HEK293 (cell line): ENCODE data around the gene IL1R1.

Experiments
- CTCF ChIA-PET: fragments of 350-600 bp; formaldehyde crosslinking; extraction: SDS; loops from one replicate; lab custom pipeline; 2021; ENCODE audit warnings: antibody characterized with exemption; lab: Yijun Ruan, JAX
- POLR2A ChIA-PET: fragments of 300-600 bp; formaldehyde crosslinking; extraction: SDS; loops from one replicate; lab custom pipeline; 2020; ENCODE audit warnings: antibody characterized with exemption, inconsistent platforms; lab: Yijun Ruan, JAX
- H3K27ac ChIP-seq: fragments of 200-500 bp; sonication (Bioruptor generic); 2 replicates; pipeline ENCODE4 v1.5.1; 2014; ENCODE audit warnings: low read depth, low read length, control low read depth, inconsistent platforms; ENCODE audit errors: extremely low read depth
- H3K36me3 ChIP-seq, 2 experiments: fragments of 200-500 bp in 1 of 2; sonication (Bioruptor generic) in 1 of 2; 1 replicate in 1 of 2; 2 replicates in 1 of 2; pipeline ENCODE4 v1.5.1; 2014 to 2017; ENCODE audit warnings: inconsistent platforms in 2 of 2, low read length in 2 of 2; ENCODE audit not compliant: control insufficient read depth in 2 of 2, insufficient read depth in 1 of 2
- H3K4me1 ChIP-seq: fragments of 200-500 bp; sonication (Bioruptor generic); 2 replicates; pipeline ENCODE4 v1.5.1; 2014; ENCODE audit warnings: mild to moderate bottlenecking, low read length, inconsistent platforms; ENCODE audit not compliant: control insufficient read depth, insufficient read depth
- H3K4me3 ChIP-seq: 2 replicates; pipeline ENCODE4 v1.5.1; 2011; ENCODE audit warnings: low read depth, mild to moderate bottlenecking, control low read depth, low read length, moderate library complexity
- H3K9me3 ChIP-seq: fragments of 200-500 bp; sonication (Bioruptor generic); 2 replicates; pipeline ENCODE4 v1.5.1; 2014; ENCODE audit warnings: low read depth, low read length, inconsistent platforms; ENCODE audit not compliant: control insufficient read depth, insufficient read depth
- BCL11A ChIP-seq: fragments of 450-650 bp; formaldehyde crosslinking; IDR thresholded peaks from 2 replicates; pipeline ENCODE4 v1.5.1; 2016; ENCODE audit warnings: low read depth, missing biosample characterization, missing genetic modification characterization
- HOXA7 ChIP-seq: sonication (generic); formaldehyde crosslinking; IDR thresholded peaks from 2 replicates; pipeline ENCODE4 v1.8.1; 2022; ENCODE audit warnings: missing genetic modification reagents, borderline replicate concordance
- OVOL3 ChIP-seq: fragments of 450-650 bp; formaldehyde crosslinking; IDR thresholded peaks from 2 replicates; pipeline ENCODE4 v1.5.1; 2016; ENCODE audit warnings: missing biosample characterization, missing genetic modification characterization
- SALL2 ChIP-seq: fragments of 450-650 bp; formaldehyde crosslinking; IDR thresholded peaks from 2 replicates; pipeline ENCODE4 v1.5.0; 2017; ENCODE audit warnings: missing biosample characterization, mild to moderate bottlenecking, missing genetic modification characterization, borderline replicate concordance
- SP7 ChIP-seq: fragments of 450-650 bp; formaldehyde crosslinking; IDR thresholded peaks from 2 replicates; pipeline ENCODE4 v1.5.1; 2016; ENCODE audit warnings: missing biosample characterization, missing genetic modification characterization
- WT1 ChIP-seq: fragments of 450-650 bp; formaldehyde crosslinking; IDR thresholded peaks from 2 replicates; pipeline ENCODE4 v1.5.1; 2016; ENCODE audit warnings: missing biosample characterization, missing genetic modification characterization
- ZEB2 ChIP-seq: fragments of 450-650 bp; formaldehyde crosslinking; IDR thresholded peaks from 2 replicates; pipeline ENCODE4 v1.5.1; 2016; ENCODE audit warnings: missing biosample characterization, missing genetic modification characterization
- ZNF10 ChIP-seq: fragments of 450-650 bp; formaldehyde crosslinking; IDR thresholded peaks from 2 replicates; pipeline ENCODE4 v1.5.1; 2017; ENCODE audit warnings: missing biosample characterization, missing genetic modification characterization
- ZNF132 ChIP-seq: fragments of 450-650 bp; formaldehyde crosslinking; IDR thresholded peaks from 2 replicates; pipeline ENCODE4 v1.5.1; 2017; ENCODE audit warnings: missing biosample characterization, missing genetic modification characterization, borderline replicate concordance
- ZNF146 ChIP-seq: fragments of 450-650 bp; formaldehyde crosslinking; IDR thresholded peaks from 2 replicates; pipeline ENCODE4 v1.5.1; 2016; ENCODE audit warnings: missing biosample characterization, missing genetic modification characterization
- ZNF174 ChIP-seq: fragments of 450-650 bp; formaldehyde crosslinking; IDR thresholded peaks from 2 replicates; pipeline ENCODE4 v1.5.0; 2017; ENCODE audit warnings: missing biosample characterization, mild to moderate bottlenecking, missing genetic modification characterization
- ZNF175 ChIP-seq: fragments of 450-650 bp; formaldehyde crosslinking; IDR thresholded peaks from 2 replicates; pipeline ENCODE4 v1.5.1; 2016; ENCODE audit warnings: missing biosample characterization, missing genetic modification characterization
- ZNF184 ChIP-seq: fragments of 450-650 bp; IDR thresholded peaks from 2 replicates; pipeline ENCODE4 v1.5.1; 2018; ENCODE audit warnings: missing biosample characterization, mild to moderate bottlenecking, missing genetic modification characterization
- ZNF202 ChIP-seq: fragments of 450-650 bp; formaldehyde crosslinking; IDR thresholded peaks from 2 replicates; pipeline ENCODE4 v1.5.1; 2016; ENCODE audit warnings: missing biosample characterization, missing genetic modification characterization, borderline replicate concordance
- ZNF311 ChIP-seq: fragments of 450-650 bp; formaldehyde crosslinking; IDR thresholded peaks from 2 replicates; pipeline ENCODE4 v1.5.1; 2017; ENCODE audit warnings: missing biosample characterization, missing genetic modification characterization, borderline replicate concordance
- ZNF350 ChIP-seq: fragments of 450-650 bp; formaldehyde crosslinking; IDR thresholded peaks from 2 replicates; pipeline ENCODE4 v1.5.0; 2017; ENCODE audit warnings: missing biosample characterization, mild to moderate bottlenecking, missing genetic modification characterization
- ZNF391 ChIP-seq: fragments of 450-650 bp; formaldehyde crosslinking; IDR thresholded peaks from 2 replicates; pipeline ENCODE4 v1.5.1; 2016; ENCODE audit warnings: low read depth, missing biosample characterization, missing genetic modification characterization, borderline replicate concordance
- ZNF404 ChIP-seq: fragments of 450-650 bp; formaldehyde crosslinking; IDR thresholded peaks from 2 replicates; pipeline ENCODE4 v1.5.1; 2017; ENCODE audit warnings: missing biosample characterization, missing genetic modification characterization
- ZNF416 ChIP-seq: fragments of 450-650 bp; formaldehyde crosslinking; IDR thresholded peaks from 2 replicates; pipeline ENCODE4 v1.5.1; 2016; ENCODE audit warnings: missing biosample characterization, missing genetic modification characterization
- ZNF423 ChIP-seq: fragments of 450-650 bp; formaldehyde crosslinking; IDR thresholded peaks from 2 replicates; pipeline ENCODE4 v1.5.1; 2016; ENCODE audit warnings: missing biosample characterization, missing genetic modification characterization
- ZNF510 ChIP-seq: fragments of 450-650 bp; formaldehyde crosslinking; IDR thresholded peaks from 2 replicates; pipeline ENCODE4 v1.5.1; 2018; ENCODE audit warnings: mild to moderate bottlenecking, missing genetic modification characterization, missing biosample characterization; ENCODE audit not compliant: insufficient replicate concordance
- ZNF530 ChIP-seq: fragments of 450-650 bp; formaldehyde crosslinking; IDR thresholded peaks from 2 replicates; pipeline ENCODE4 v1.5.1; 2016; ENCODE audit warnings: low read depth, missing biosample characterization, missing genetic modification characterization
- ZNF544 ChIP-seq: fragments of 450-650 bp; formaldehyde crosslinking; IDR thresholded peaks from 2 replicates; pipeline ENCODE4 v1.5.0; 2017; ENCODE audit warnings: missing biosample characterization, missing genetic modification characterization
- ZNF623 ChIP-seq: fragments of 450-650 bp; formaldehyde crosslinking; IDR thresholded peaks from 2 replicates; pipeline ENCODE4 v1.5.1; 2016; ENCODE audit warnings: missing biosample characterization, missing genetic modification characterization
- TF ChIP-seq, protein P1 (sequence below): fragments of 450-650 bp; formaldehyde crosslinking; IDR thresholded peaks from 2 replicates; pipeline ENCODE4 v1.5.1; 2016; ENCODE audit warnings: missing biosample characterization, missing genetic modification characterization, borderline replicate concordance
- TF ChIP-seq, protein P2 (sequence below): fragments of 450-650 bp; formaldehyde crosslinking; IDR thresholded peaks from 2 replicates; pipeline ENCODE4 v1.5.1; 2017; ENCODE audit warnings: missing biosample characterization, missing genetic modification characterization

The IL1R1 gene

DNA sequence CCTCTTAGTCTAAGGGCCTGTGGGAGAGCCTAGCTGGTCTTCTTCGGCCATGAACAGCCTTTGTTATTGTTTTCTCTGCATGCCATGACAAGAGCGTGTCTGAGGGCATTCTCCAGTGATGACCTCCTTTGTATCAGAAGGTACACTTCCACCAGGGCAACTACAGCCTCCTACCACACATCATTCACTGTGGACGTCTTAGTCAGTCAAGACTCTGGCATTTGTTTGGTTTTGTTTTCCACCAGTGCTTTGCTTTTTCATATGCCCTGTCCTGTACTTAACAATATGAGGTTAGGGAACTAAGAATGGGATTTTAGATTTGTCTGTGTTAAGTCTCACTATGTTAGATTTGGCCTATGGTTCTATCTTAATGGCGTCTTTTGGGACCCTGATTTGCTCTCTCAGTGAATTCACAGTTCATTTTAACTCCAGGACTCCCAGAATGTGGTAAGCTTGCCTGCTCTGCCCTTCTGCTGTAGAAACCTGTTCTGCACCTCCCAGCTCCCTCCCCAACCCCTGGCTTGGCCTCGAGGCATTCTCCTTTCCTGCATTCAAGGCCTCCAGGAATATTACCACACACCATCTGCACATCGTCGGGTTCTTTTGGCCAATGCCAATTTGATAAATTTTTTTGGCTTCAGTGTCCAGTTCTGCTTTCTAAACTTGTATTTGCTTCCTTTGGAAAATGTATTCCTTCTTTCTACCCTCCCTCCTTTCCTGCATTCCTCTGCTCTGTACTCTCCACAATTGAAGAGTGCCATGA, 42.8 kb upstream of the IL1R1 start (continued):
- TF ChIP-seq WT1 (tag by site-specific recombination) (no peak), ZNF530 (tag by site-specific recombination) (no peak), ZNF175 (tag by site-specific recombination) (no peak), ZEB2 (tag by site-specific recombination) (no peak)
- TF ChIP-seq, all 188 proteins: peak for 0

DNA sequence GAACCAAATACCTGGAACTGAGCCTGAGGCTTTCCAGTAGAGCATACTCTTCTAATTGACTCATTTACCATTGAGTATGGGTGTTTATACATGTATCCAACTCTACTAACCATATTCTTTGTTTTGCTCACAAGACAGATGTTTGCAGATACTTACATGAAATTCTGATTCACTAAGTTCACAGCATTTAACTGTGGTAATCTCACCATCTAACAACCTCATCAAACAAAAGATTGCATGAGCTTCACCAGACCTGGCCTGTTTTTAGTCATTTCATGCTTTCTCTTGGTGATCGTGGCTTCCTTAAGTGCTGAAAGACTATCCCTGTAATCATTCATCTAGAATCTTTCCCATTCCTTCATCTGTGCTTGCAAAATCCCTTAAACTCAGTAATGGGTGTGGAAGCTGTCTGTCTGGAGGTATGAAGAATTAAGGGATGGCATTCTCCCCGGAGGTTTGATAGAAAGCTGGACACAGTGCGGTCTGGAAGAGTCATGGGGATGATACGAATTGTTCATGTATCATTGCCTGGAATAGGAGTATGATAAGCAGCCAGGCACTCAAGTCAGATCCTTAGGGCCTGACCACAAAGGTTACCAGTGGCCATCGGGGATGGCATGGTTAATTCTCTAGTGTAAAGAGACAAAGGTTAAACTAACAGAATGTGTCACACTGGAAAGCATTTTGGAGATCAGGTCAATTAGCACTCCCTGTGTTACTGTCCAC, 42.0 kb upstream of the IL1R1 start:
- no peaks in the 10 kb centered on the region for H3K36me3 ChIP-seq
- H3K4me1 ChIP-seq, result no peaks in the 10 kb centered on the region
- TF ChIP-seq BCL11A (tag by site-specific recombination), result no peak
- TF ChIP-seq SP7 (tag by site-specific recombination), result no peak
- no peak for TF ChIP-seq ZNF544 (tag by site-specific recombination)
- no peak for TF ChIP-seq ZNF10 (tag by site-specific recombination)
- no peak for TF ChIP-seq ZNF510 (tag by site-specific recombination)
- no peak for TF ChIP-seq ZNF404
- TF ChIP-seq ZNF146, result no peak
- TF ChIP-seq ZNF174 (tag by site-specific recombination), result no peak
- no peak for TF ChIP-seq OVOL3 (tag by site-specific recombination)
- no peak for TF ChIP-seq ZNF184 (tag by site-specific recombination)
- H3K9me3 ChIP-seq, result no peaks in the 10 kb centered on the region
- CTCF ChIA-PET, result no interaction called here
- H3K4me3 ChIP-seq, result no peak overlapping the region
- H3K27ac ChIP-seq, result no peak overlapping the region
- POLR2A ChIA-PET, result no interaction called here

DNA sequence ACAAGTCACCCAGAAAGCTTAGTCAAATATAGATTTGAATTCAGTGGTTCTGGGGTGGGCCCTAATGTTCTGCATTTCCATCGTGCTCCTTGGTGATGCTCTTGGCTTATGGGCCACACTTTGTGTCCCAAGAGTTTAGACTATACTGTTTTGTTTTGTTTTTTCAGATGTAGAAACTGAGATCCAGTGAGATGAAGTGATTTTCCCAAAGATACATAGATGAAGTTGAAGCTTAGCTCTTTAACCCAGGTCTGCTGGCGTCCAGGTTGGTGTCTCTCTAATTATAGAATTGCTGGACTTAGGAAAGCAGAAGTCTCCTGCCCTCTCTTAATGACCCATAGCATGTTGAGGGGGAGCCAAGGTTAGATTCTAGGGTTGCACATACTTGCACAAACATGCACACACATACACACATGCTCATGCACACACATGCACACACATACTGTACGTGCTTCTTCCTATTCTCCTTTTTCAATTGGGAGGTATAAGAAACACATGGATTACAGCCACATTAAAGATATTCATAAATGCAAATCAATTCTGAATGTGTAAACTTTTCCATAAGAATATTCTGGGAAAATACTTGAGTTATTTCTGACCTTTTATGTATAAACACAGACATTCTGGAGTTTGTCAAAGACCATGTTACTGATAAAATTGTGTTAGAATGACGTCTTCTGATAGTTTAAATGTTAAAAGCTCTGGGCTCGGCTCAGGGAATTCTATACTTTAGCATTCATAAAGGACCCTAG, 41.3 kb upstream of the IL1R1 start:
- no peak overlapping the region for H3K4me3 ChIP-seq
- ChIA-PET POLR2A (no interaction called here), CTCF (interaction anchor here (0.7 kb wide), 1 partner anchor 134 kb away, joined by 3 read pairs; no protein-coding TSS in a partner anchor)
- H3K9me3 ChIP-seq, result no peaks in the 10 kb centered on the region
- H3K27ac ChIP-seq, result no peak overlapping the region
- H3K4me1 ChIP-seq, result no peaks in the 10 kb centered on the region
- H3K36me3 ChIP-seq, result no peaks in the 10 kb centered on the region
- TF ChIP-seq ZNF623, result no peak
- TF ChIP-seq ZNF132 (tag by site-specific recombination), result no peak
- no peak for TF ChIP-seq ZNF416 (tag by site-specific recombination)
- no peak for TF ChIP-seq HOXA7 (CRISPR knock-in tag)
- TF ChIP-seq ZNF391, result no peak
- no peak for TF ChIP-seq ZNF350
- TF ChIP-seq, protein P1, sequence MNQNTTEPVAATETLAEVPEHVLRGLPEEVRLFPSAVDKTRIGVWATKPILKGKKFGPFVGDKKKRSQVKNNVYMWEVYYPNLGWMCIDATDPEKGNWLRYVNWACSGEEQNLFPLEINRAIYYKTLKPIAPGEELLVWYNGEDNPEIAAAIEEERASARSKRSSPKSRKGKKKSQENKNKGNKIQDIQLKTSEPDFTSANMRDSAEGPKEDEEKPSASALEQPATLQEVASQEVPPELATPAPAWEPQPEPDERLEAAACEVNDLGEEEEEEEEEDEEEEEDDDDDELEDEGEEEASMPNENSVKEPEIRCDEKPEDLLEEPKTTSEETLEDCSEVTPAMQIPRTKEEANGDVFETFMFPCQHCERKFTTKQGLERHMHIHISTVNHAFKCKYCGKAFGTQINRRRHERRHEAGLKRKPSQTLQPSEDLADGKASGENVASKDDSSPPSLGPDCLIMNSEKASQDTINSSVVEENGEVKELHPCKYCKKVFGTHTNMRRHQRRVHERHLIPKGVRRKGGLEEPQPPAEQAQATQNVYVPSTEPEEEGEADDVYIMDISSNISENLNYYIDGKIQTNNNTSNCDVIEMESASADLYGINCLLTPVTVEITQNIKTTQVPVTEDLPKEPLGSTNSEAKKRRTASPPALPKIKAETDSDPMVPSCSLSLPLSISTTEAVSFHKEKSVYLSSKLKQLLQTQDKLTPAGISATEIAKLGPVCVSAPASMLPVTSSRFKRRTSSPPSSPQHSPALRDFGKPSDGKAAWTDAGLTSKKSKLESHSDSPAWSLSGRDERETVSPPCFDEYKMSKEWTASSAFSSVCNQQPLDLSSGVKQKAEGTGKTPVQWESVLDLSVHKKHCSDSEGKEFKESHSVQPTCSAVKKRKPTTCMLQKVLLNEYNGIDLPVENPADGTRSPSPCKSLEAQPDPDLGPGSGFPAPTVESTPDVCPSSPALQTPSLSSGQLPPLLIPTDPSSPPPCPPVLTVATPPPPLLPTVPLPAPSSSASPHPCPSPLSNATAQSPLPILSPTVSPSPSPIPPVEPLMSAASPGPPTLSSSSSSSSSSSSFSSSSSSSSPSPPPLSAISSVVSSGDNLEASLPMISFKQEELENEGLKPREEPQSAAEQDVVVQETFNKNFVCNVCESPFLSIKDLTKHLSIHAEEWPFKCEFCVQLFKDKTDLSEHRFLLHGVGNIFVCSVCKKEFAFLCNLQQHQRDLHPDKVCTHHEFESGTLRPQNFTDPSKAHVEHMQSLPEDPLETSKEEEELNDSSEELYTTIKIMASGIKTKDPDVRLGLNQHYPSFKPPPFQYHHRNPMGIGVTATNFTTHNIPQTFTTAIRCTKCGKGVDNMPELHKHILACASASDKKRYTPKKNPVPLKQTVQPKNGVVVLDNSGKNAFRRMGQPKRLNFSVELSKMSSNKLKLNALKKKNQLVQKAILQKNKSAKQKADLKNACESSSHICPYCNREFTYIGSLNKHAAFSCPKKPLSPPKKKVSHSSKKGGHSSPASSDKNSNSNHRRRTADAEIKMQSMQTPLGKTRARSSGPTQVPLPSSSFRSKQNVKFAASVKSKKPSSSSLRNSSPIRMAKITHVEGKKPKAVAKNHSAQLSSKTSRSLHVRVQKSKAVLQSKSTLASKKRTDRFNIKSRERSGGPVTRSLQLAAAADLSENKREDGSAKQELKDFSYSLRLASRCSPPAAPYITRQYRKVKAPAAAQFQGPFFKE (tag by site-specific recombination), result no peak
- no peak for TF ChIP-seq ZNF423 (tag by site-specific recombination)
- TF ChIP-seq ZNF311 (tag by site-specific recombination), result no peak
- TF ChIP-seq, protein P2, sequence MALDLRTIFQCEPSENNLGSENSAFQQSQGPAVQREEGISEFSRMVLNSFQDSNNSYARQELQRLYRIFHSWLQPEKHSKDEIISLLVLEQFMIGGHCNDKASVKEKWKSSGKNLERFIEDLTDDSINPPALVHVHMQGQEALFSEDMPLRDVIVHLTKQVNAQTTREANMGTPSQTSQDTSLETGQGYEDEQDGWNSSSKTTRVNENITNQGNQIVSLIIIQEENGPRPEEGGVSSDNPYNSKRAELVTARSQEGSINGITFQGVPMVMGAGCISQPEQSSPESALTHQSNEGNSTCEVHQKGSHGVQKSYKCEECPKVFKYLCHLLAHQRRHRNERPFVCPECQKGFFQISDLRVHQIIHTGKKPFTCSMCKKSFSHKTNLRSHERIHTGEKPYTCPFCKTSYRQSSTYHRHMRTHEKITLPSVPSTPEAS, result no peak
- no peak for TF ChIP-seq ZNF202 (tag by site-specific recombination)
- no peak for TF ChIP-seq SALL2 (tag by site-specific recombination)
